ENCODE results near the gene TM9SF4.
"Not testable (repeated sequence)": the region's sequence is repeated elsewhere in the genome, so short reads cannot be mapped to it uniquely, and the experiment has no call there.

Gene TM9SF4

DNA sequence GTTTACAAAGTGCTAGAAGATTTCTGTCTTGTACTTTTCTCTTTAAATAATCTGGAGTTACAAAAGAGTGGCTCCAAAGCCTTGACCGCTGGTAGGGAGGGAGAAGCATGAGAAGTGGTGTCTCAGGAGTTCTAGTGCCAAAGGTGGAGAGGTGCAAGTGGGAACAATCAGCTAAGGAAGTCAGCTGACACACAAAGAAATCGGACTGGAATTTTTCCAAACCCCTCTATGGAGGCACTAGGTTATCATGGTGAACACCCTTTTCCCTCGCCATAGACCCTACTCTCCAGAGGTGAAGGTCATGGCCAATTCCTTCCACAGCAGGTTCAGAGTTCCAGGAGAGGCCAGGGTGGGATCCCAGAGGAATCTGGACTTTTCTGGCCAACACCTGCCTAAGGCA lies 83.2 kb downstream of the TM9SF4 start:
- DNase-seq, result no peak

DNA sequence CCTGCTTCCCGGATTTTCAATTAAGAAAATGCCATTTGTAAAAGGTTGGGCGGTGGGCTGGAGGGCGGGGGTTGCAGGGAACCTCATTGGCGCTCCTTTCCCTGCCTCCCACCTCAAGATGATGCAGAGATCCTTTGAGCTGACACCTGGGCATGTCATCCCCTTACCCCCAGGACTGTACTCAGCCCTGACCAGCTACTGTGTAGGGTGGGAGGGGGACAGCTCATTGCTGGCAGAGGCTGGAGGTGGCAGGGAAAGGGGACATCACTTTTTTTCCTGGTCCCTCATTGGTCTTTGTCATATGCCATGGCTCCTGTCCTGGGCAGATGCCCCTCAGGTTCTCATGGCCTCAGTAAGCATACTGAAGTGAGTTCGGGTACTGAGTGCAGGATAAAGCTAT lies 83.8 kb downstream of the TM9SF4 start:
- DNase-seq, result not testable (repeated sequence)

DNA sequence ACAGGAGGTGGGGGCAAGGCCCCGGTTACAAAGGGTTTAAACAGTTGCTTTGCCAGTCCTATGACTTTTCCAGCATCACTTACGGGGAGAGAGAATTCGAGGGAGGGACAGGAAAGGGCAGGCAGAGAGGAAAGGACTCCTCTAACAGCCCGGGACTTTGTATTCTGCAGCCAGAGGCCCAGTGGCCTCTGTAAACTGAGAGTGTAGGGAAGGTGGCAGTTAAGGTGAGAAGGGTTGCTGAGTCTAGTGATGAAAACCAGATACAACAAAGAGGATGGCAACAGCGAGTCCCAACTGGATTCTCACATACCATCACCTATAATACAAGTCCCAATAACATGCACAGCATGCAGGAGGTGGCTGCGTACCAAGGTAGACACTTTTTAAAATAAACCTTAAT lies 84.5 kb downstream of the TM9SF4 start:
- DNase-seq, result no peak

DNA sequence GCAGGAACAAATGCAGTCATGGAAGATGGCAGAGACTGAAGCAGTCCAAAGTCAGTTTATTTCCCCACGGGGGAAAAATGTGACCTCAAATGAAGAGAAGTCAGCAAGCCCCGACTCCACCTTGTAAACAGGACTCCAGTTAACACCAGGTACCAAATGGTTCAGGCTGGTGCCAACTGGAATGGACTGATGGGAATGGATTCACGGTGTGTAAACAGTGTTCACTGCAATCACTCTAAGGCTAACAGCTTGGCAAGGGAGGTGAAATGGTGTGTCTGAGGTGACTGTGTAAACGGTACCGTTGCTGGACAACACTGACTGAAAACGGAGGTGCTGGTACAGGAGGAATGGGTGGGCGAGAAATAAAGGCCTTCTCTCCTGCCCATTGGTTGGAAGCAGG lies 86.1 kb downstream of the TM9SF4 start:
- DNase-seq, result no peak

DNA sequence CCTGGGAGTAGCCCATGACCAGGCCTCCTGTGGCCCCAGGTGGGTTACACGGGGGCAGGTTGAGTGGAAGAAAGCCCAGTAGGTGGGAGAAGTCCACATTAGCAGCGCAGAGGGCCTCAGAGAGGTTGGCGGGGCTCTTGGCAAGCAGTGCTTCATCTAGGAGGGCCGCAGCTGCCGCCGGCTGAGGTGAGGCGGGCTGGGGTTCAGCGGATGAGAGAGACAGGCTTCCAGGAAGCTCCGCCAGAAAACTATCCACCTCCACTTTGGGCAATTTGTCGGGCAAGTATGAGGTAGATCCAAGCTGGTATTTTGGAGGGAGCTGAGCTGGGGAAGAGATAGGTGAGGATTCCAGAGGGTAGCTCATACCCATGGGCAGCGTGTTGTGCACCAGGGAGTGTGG lies 87.1 kb downstream of the TM9SF4 start:
- not testable (repeated sequence) for DNase-seq

DNA sequence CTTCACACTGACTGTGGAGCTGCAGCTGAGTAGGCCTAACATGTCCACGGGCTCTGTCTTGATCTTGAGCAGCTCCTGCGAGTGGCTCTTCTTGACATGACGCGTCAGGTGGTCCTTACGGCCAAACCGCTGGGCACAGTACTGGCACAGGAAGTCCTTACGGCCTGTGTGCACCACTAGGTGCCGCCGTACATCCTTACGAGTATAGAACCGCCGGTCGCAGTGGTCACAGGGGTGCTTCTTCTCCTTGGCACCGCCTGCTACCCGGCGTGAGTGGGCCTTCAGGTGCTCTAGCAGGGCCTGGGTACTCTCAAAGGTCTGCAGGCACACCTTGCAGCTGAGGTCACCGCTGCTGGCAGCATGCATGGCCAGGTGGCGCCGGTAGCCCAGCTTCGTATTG lies 87.6 kb downstream of the TM9SF4 start:
- not testable (repeated sequence) for DNase-seq

DNA sequence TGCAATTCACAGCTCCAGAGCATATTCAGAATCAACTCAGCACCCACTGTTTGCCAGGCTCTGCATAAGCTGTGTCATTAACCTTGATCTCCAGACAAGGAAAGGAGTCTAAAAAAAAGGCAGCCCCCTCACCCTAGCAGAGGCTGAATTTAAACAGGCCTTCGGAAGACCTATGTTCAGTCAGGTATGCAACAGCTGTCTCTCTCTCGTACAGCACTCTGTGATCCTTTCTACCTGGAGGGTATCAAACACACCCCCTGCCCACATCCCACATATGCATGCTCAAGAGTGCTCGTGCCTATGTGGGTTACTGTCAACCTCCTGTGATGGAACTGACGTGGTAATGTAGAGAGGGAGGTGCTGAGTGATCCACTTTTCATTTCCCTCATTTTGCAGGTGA lies 89.5 kb downstream of the TM9SF4 start:
- no peak for DNase-seq

DNA sequence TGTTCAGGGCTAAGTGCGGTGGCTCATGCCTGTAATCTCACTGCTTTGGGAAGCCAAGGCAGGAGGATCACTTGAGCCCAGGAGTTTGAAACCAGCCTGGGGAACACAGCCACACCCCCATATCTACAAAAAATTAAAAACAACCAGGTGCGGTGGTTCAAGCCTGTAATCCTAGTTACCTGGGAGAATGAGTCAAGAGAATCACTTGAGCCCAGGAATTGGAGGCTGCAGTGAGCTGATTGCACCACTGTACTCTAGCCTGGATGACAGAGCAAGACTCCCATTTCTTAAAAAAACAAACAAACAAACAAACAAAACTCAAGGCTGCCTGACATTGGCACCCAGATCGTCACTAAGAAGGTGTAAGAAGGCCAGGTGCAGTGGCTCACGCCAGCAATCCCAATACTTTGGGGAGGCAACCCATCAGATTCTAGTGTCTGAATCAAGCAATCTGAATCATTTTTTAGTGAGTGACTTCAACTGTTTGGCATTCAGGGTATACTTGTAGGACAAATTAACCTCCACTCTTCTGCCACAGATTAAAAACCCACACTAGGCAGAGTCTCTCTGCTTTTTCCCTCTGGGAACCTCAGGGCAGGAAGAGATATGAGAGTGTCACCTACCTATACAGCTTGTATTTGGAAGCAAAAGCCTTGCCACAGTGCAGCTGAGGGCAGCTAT lies 91.9 kb downstream of the TM9SF4 start:
- no peak for DNase-seq

DNA sequence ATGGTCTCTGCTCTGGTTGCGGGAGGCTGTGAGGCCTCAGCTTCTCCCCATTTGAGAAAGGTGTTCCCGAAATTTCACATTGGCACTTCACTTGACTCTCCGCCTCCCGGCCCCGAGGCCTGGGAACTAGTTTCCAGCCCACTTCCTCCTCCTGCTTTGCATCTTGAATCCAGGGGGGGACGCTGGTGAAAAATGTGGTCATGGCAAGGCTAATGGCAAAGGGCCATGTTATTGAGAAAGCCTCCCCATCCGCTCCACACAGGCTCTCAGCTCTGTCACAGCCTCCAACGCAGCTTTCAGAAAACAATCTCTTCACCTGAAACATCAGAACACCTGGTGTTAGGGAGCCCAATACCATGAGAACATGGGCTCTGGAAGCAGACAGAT lies 92.5 kb downstream of the TM9SF4 start:
- no peak for DNase-seq

DNA sequence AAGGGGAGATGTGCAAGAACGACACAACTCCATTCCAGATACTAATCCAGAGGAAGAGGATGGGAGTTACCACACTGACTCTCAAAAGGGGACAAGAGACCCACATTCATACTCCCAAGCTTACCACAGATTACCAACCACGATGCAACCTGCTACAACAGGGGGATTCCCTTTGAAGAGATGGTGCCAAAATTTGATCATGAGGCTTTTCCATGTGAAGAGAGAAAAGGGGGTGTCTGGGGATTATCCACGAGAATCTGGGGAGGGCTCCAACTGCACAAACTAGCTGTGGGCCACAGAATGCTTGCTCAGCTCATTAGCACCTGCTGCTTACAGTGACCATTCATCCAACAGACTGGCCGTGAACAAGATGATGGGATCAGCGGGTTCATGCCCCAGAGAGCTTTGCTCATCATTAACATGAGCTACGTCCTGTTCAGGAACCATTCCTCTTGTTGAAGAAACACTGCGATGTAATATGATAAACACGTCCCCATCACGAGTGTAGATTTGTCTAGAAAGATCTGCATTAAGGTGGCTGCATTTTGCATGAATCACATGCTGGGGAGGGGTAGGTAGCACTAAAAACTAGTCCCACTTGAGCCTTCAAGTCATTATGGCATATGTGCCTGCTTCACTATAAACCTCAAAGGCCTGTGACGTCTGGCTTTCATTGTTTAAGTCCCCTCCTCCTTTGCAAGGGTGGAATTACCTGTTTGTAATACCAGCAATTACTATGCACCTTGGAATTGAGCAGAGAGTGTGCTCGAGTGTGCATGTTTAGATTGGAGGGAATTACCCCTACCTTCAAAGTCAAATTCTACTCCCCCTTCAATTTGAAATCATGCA lies 94.1 kb downstream of the TM9SF4 start:
- DNase-seq, result no peak

DNA sequence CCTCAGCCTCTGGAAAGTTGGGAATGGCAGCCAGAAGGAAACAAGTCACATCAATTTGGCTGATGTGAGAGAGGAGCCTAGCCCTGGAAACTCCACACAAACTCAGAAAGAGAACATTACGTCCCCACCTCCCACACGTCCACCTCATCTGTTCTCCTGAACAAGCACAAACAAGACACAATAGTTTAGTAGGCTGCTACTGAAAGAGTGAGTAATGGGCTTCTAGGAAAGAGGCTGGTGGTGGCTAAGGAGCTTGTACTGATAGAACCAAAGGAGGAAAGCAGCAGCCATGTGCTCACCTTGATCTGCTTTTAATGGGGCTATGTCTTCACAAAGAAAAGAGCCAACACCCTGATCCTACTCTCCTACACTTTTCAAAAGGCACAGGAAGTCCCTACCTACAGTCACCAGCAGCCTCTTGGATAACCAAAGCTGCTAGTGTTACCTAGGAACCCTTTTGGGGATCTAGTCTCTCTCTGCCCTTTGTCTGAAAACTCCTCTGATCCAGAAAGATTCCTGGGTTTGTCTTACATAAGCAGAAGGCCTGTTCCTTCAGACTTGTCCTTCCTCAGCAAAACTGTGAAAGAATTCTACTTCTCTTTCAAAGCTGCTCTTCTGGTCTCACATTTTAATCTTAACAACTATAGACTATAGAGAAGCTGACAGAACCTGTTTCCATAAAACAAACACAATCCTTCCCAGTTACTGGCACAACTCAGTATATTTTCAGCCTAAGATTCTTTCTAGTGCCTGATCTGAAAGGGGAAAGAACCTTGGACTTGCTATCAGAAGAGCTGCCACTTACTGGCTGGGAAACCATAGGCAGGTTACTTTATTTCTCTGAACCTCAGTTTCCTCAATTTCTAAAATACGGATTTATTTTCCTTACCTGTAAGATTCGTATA lies 94.9 kb downstream of the TM9SF4 start:
- DNase-seq, result no peak

DNA sequence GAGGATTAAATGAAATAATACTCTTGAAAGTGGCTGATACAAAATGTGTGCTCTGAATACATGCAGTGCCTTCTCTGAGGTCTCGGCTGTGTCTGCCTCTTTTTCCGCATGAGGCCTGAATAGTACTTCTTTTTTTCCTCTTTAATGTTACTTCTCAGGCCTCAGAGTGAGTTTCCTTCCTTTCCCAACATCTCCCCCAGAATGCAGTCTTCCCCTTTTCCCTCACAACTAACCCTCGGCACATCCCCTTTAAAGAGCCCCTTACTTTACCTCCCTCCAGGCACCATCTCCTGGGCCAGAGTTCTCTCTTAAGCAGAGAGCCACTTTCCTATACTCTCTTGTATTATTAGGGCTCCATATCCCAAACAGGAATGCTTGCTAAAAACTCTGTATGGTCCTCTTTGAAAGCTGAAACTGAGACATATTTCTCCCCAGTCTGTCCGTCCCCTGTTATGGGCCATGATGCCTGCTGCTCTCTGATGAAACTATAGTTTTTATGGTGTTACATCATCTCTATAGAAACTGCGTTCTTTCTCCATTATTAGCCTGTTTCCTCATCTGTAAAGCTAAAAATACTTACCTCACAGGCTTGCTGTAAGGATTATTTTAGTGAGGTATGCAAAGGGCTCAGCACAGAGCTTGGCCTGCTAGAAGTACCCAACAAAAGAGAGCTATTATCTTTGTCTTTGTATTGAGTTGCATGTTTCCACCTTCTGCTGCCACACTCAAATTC lies 95.8 kb downstream of the TM9SF4 start:
- no peak for DNase-seq

DNA sequence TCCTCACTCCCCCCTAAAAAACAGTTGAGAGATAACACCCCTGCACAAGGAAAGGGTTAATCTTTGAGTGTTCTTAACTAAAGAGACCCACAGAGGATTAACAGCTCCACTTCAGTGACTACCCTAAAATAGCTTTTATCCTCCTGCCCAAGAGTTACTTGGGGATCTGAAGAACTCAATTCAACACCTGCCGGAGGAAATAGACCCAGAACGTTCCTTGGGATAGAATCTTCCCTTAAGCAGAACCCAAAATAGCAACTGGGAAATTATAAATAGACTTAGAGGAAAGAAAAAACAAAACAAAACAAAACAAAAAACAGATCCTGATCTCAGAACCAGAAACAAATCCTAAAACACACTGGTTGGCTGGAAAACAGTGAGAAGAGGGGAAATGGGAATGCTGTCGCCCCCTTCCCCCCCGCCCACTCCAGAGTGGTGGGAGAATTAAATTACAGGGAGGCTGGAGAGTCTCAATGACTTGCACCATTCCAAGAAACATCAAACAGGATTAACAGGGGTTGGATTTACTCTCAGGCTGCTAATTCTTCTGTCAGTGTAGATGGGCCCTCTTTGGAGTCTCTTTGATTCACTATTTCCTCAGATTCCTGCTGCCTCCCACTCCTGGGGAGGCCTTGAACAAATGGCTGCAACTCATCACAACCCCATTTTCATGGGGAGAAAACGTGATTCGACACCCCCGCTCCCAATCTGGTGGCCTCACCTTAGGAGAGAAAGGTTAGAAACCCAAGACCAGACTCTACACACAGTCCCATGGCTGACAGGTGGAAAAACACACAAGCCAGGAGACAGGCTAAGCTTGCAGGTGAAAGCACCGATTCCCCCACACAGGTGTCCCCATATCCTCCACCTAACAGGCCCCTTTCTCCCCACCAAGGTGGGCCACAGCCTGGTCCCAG lies 96.6 kb downstream of the TM9SF4 start:
- DNase-seq, result no peak

DNA sequence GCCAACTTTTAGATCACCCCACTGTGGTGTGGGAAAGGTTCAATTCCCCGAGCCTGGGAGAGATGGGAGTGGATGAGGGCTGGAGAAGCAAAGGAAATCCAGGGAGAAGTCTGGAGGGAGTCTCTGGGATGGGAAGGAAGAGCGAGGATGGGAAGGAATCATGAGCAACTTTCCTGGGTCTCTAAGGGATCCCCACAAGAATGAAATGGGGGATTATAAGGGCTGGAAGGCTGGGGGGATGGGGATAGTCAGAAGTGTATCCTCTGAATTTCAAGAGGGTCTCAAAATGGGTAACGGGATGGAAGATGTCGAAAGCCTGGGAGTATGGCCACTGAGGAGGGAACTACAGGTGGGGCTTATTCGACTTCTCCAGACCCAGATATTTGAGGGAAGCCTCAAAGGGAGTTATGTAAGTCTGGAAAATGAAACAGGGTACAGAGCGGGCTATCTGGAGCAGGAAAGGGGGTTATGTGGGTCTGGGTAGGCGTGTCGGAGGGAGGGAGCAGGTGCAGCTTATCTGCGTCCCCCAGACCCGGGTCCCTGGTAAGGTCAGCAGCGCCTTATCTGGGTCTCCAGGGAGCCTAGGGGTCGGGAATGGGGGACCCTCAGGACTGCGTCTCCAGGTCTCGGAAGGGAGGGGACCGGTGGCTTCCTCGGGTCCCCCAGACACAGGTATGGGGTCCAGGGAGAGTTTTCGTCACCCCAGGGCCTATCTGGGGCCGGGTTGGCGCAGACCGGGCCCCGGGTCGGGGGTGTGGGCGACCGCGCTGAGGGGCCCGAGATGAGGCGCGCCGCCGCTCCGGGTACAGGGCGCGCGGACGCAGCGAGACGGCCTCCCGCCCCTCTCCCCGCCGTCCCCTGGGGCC lies 97.5 kb downstream of the TM9SF4 start:
- no peak for DNase-seq

DNA sequence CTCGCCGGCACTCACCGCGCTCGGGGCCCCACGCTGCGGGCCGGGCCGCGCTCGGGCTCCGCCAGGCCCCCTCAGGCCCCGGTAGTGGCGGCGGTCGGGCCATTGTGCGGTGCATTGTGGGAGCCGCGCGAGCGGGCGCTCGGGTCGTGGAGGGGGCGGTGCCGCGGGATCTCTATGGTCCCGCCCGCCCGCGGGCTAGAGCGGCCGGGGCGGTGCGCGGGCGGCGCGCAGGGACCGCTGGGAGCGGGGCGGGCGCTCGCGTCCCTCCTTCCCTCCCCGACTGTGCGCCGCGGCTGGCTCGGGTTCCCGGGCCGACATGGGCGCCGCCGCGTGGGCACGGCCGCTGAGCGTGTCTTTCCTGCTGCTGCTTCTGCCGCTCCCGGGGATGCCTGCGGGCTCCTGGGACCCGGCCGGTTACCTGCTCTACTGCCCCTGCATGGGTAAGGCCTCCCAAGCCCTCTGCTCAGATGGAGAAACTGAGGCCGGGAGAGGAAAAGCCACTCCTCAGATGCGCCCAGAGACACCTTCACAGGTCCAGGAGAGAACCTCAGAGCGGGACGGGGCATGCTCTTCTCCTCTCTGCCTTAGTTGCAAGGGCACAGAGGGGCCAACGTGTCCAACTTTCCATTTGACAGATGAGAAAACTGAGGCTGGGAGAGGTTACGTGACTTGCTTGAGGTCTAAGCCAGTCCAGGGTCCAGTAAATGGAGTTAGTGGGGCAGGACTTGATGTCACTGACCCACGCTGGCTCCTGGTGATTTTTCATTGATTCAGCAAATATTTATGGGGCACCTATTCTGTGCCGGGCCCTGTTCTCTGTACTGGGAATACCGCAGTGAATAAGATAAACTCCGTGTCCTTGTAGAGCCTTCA lies 98.3 kb downstream of the TM9SF4 start, which contains the start of the genes PLAGL2 and POFUT1:
Gene PLAGL2 (minus strand): TSS at position 118 of the 873 bp plus-strand sequence. CDS start 5,565 bp downstream, outside the sequence.
Gene POFUT1 (plus strand): TSS at position 255 of the 873 bp plus-strand sequence. CDS start 62 bp downstream, at position 317.
- DNase-seq, result peak; percentile 88

DNA sequence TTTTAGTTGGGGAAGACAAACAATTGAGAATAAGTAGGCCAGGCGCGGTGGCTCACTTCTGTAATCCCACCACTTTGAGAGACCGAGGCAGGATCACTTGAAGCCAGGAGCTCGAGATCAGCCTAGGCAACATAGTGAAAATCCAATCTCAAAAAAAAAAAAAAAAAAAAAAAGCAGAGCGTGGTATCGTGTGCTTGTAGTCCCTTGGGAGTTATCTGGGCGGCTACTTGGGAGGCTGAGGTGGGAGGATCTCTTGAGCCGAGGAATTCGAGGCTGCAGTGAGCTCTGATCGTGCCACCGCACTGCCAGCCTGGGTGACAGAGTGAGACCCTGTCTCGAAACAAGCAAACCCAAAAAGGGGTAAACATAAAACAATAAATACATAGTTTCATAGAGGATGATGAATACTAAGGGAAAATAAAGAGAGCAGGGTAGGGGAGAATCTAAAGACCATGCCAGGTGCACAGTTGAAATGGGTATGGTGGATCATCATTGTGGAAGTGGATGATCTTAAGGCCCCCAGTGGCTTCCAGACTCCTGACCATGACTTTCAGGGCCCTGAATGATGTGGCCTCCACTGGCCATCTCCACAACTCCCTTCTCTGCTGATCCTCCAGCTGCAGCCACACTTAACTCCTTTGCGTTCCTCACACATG lies 99.1 kb downstream of the TM9SF4 start:
- no peak for DNase-seq

DNA sequence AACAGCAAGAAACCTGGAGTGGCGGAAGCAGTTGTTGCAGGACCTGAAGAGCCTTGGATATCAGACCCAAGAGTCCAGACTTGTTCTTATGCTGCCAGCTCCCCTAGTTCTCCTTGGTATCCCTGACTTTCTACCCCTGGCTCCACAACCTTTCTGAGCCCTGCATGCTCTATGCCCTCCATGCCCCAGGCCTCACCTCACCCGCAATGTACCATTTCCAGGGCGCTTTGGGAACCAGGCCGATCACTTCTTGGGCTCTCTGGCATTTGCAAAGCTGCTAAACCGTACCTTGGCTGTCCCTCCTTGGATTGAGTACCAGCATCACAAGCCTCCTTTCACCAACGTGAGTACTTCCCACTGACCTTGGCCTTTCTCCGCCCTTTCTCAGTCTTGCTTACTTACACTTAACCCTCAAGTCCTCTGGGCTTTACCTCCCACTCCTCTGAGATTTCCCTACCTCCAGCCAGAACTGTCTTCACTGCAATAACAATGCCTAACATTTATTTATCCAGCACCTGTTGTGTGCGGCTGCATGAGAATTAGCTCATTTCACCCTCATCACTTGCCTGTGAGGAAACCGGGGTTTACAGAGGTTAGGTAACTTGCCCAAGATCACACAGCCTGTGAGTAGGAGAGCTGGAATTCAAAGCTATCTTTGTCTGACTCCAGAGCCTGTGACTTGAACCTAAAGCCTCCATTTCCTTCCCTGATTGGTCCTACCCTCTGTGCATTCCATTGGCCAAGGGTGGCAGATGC lies 100.5 kb downstream of the TM9SF4 start:
- no peak for DNase-seq

DNA sequence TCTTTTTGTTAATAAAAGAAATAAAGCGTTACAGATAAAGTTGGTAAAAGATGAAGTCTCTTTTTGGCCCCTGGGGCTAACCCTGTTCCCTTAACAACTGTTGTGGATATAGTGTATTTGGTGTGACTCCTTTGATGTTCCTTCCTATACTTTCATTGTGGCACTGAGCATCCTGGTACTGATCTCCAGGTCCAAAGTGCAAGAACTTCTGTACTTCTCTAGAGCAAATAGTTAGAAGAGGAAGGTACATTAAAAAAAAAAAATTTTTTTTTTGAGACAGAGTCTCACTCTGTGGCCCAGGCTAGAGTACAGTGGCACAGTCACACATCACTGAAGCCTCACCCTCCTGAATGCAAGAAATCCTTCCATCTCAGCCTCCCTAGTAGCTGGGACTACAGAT lies 104.4 kb downstream of the TM9SF4 start:
- DNase-seq, result no peak
